NOMO-1 (cell line): ENCODE results near the gene EXOC3.
"Not testable (repeated sequence)": the region's sequence is repeated elsewhere in the genome, so short reads cannot be mapped to it uniquely, and the experiment has no call there.

Experiments
- DNase-seq, 2 experiments: peaks; one replicate each; lab custom pipeline; 2025; ENCODE audit not compliant: unreplicated experiment in 2 of 2; lab: John Stamatoyannopoulos, UW

EXOC3 gene

DNA sequence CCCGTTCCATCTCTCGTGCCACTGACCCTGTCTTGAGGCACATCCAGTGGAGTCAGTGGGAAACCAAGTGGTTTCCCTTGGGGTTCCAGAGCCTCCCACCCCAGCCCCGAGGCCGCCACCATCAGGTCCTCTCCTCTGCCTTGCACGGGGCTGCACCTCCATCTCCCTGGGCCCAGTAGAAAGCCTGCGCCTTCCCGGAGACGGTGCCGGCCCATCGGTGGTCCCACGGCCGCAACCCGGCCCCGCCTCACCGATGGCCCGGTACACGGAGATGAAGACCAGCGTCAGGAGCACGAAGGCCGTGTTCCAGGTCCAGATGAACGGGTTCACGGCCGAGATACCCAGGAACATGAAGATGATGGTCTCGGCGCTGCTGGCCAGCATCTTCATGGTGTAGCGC, 40.0 kb downstream of the EXOC3 start:
- no peak for DNase-seq

DNA sequence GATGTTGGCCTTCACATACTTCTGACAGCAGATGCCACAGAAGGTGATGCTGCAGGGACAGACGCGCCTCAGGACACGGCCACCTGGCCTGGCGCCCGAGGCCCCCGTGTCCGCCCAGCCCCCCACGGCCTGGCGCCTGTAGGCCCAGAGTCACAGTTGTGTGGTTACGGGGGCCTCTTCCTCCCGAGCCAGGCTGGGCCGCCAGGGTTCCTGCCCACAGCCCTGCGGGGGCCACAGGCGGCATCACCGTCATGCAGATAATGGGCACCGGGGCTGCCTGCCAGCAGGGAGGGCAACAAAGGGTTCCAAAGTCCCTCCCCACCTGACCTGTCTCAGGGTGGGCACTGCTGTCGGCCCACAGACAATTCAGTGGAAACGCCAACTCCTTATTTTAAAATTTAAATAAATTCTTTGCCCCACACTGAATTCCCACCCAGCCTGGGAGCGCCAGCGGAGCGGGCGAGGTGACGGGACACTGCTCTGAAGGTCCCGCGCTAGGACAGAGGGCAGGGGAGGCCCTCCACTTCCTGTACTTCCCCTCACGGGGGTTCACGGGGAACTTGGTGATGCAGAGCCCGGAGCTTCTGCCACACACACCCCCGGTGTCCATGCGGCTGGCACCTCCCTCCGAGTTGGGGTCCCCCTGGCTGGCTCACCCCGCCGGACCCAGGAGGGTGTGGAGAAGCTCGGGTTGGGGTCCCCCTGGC, 40.6 kb downstream of the EXOC3 start:
- peak; percentile 49 to 75 for DNase-seq

DNA sequence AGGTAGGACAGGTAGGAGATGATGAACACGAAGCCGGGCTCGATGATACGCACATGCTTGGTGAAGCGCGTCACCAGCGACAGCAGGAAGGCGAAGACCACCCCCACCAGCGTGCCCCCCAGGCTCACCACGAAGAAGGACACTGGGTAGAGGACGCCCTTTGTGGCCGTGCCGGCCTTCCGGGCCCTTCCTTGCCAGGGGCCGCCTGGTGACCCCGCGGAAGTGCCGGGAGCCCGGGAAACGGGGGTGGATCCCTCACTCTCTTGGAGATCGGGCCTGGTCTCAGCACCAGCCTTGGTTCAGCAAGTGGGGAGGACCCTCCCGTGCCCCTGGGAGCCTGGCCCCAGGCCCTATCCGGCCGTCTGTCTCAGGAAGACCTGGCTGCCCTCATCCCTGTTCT, 41.6 kb downstream of the EXOC3 start:
- DNase-seq: no peak

DNA sequence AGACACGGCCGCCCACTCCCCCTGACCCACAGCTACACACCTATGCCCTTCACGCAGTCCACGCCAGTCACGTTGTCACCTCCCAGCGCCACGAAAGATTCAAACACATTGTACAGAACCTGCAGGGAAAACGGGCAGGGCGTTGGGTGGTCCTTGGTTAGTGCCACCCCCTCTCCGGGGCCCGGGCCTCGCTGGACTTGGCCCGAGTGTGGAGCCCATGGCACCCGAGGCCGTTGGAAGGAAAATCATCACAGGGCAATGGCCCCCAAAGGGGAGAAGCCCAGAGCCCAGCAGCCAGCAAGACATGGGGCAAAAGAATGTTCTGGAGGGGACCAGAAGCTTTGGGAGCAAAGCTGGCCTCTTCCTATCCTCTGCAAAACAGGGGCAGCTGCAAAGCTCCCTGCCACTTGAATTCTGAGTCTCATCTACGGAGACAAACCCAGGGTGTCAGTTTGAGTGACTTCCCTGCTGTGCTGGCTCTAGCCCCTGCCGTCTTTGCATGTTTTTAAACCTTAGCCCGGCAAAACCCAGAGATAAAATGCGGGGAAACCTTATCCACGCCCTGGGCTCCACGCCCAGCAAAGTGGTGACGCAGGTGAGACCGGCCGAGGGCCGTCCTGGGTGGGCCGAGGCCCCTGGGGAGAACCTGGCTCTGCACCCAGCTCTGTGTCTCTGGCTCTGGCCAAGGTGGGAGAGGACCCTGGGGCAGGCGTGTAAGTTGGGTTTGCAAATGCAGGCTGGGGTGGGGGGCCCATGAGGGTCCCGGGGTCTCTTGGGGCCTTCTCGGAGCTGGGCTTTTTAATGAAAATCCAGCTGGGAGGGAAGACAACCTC, 42.4 kb downstream of the EXOC3 start:
- no peak for DNase-seq

DNA sequence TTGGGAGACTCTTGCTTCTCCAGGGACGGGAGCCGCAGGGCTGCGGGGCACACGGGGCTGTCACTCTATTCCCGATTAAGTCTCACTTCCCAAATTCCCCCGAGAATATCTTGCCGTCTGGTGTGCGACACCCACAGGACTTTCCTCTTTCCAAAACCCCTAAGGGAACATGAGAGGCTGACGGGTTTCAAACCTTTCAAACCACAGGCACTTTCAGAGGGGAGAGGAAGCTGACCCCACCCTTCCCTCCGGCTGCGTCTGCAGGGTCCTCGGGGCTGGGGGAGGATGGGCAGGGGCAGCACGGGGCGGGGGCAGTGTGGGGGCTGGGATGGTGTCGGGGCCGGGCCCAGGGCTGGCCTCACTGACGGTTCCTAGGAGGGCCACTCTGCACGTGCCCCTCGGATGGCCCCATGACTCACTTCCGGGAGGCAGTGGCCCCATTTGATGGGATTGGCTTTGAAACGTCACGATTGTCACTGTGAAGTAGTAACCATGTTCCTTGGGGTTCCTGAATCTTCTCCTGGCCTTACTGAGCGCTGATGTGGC, 43.0 kb downstream of the EXOC3 start:
- peak; percentile 96 to 98 for DNase-seq

DNA sequence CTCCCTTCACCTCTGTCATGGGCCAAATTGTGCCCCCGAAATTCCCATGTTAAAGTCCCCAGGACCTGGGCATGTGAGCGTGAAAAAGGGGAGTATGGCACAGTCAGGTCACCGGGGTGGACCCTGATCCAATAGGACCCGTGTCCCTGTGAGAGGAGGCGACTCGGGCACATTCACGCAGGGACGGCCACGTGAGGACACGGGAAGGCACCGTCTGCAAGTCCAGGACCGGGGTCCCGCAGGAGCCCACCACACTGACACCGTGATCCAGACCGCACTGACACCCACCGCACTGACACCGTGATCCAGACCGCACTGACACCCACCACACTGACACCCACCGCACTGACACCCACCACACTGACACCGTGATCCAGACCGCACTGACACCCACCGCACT, 43.6 kb downstream of the EXOC3 start:
- DNase-seq: not testable (repeated sequence)

DNA sequence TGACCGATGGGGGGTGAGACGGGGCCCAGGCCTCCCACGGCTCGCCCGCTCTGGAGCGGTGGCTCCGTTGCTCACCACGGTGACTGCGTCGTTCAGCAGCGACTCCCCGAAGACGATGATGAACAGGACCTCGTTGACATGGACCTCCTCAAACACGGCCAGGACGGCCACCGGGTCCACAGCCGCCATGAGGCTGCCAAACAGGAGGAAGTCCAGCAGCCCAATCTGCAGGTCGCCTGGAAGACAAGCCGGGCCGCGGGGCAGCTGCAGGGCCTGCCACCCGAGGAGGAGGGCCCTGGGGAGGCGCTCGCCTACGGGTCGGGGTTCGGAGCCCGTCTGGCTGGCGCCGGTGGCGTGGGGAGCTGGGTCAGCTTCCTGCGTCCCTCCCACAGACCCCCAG, 45.3 kb downstream of the EXOC3 start:
- no peak for DNase-seq

DNA sequence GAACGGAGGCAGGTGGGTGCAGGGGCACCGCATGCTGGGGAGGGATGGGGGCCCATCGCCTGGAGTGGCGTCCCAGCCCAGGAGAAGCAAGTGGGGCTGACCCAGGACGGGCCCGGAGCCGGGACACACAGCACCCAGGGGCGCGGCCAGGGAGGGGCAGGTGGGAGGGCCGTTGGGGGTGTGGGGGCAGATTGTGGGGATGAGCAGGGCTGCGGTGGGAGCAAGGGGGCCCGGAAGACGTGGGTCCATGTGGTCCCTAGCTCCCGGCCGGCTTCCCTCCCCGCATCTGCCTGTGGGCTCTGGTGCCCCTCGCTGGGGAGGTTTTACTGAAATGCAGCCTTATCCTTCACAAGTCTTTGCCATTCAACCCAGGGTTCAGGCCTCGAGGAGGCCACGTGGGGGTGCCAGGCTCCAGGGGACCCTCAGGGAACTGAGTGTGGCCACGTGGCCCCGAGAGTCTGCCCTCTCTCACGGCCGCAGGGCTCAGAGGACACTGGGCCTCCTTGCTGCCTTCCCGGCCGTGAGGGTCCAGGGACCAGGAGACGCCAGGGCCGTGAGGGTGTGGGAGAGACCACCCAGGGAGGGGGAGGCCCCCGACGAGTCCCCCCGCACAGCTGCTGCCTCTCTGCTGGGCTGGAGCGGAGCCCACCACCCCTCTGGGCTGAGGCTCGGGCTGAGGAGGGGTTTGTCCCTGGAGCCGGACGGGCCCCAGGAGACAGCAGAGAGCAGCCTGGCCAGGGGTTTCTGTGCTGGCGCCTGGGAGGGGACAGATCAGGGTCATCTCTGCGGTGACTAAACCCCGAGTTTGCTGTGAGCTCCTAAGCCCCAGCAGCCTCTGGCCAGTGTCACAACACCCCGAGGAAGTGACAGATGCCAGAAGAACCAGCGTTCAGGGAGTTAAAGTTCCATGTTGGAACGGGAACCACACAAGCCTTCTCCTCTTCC, 46.0 kb downstream of the EXOC3 start:
- no peak for DNase-seq

DNA sequence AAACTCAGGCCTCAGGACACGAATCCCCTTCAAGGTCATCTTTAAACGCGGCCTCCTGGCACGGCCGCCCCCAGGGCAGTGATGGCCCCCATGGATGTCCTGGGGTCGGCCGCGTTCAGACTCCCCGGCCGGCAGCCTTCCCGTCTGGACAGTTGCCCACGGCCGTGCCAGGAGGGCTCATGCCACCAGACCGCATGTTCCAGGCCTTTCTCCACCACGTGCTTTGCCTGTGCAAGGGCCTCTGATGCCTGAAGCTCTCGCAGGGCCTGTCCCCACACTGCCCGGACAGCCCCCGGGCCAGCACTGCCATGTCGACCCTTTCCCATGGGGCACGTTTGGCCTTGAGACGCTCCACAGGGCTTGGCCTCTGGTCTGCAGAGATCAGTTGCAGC, 46.7 kb downstream of the EXOC3 start:
- no peak for DNase-seq

DNA sequence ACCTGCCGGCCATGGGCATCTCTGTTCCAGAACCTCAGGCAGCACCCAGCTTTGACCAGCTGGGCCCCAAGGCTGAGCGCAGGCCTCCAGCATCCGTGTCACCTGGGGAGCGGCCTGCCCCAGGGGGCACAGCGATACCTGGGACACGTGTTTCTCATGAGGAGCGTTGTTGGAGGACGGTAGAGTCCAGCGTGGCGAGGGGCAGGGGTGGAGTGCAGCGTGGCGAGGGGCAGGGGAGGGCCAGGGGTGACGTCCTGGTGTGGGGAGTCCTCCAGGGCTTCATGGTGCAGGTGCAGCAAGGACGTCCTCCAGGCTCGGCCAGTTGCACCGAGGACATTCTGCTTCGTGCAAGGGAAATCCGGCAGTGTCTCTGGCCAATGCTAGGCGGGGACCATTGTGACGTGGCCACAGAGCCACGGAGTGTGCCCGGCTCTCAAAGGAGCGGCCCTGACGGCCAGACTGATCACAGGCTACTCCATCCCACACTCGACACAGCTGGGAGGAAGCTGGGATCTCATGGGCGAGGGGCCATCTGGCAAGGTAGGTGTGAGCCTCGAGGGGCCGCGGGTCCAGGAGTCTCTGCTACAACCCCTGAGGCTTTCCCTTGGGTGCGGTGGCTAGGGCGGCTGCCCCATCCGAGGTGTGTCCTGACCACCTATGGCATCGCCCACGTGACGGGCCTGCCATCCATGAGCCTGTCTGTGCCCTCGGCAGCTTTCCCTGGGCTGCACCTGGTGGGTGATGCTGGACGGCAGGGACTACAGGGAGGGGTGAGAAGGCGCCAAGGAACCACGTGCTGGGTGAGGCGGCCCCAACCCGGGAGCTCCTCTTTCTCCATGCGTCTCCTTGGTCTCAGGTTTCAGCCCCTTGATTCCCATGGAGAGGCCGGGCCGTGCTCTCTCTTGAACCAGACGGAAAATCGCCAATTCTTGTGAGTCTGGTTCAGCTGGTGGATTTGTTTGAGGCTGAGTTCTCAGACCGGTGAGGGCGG, 47.4 kb downstream of the EXOC3 start:
- DNase-seq: no peak

DNA sequence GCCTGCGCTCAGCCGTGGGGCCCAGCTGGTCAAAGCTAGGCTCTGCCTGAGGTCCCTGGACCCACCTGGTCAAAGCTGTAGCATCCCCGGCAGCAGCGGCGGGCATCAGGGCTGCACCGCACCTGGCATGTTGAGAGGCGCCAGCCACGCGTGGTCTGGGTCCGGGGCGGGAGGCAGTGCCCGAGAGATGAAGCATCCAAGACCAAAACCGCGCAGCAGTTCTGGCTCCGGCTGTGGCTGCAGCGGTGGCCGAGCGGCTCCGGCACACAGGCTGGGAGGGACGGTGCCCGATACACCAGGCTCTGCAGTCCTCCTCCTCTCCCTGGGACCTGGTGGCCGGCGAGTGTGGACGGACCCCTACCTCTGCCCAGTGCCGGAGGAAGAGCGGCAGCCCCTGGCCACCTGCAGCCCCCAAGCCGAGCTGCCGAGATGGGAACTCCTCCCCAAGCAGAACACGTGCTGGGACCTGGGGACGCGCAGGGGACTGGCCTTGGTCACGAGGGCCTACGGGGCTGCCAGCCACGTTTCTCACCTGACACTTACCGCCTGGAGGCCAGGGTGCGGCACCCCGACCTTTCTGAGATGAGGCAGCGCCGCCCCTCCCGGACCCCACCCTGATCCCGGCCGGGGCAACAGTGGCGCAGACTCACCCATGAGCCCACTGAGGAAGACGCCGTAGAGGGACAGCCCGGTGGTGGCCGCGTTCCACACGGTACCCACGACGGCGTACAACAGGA, 48.3 kb downstream of the EXOC3 start:
- DNase-seq: no peak

DNA sequence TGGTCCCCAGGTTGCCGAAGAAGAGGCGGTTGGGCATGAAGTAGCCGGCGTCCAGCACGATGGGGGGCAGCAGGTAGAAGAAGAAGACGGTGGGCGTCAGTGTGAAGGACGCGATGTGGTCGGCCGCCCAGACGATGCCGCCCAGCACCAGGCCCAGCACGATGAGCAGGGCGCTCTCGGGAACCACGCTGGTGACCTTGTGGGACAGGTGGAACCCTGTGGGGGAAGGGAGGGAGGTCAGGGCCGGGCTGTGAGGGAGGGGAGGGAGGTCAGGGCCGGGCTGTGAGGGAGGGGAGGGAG, 48.8 kb downstream of the EXOC3 start:
- no peak for DNase-seq

DNA sequence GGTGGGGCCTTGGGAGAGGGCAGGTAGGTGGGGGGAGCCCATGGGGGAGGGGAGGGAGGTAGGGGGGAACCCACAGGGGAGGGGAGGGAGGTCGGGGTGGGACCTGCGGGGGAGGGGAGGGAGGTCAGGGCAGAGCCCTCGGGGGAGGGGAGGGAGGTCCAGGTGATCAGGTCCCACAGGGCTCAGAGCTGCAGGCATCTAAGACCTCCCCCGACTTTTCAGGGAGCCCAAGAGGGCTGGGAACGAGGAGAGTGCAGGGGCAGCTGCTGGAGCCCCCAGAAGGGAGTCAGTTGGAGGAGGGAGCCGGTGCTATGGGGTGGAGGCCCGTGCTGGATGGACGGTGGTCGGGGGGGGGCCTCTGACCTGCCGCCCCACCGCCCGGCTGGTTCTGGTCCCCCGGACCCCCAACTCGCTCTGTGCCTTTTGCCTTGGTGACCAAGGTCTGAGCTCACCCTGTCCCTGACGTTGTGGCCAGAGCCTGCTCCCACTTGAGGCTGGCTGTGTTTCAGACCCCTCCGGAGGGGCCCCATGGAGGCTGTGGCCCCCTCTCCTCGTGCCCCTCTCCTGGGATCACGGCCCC, 49.4 kb downstream of the EXOC3 start:
- no peak for DNase-seq

DNA sequence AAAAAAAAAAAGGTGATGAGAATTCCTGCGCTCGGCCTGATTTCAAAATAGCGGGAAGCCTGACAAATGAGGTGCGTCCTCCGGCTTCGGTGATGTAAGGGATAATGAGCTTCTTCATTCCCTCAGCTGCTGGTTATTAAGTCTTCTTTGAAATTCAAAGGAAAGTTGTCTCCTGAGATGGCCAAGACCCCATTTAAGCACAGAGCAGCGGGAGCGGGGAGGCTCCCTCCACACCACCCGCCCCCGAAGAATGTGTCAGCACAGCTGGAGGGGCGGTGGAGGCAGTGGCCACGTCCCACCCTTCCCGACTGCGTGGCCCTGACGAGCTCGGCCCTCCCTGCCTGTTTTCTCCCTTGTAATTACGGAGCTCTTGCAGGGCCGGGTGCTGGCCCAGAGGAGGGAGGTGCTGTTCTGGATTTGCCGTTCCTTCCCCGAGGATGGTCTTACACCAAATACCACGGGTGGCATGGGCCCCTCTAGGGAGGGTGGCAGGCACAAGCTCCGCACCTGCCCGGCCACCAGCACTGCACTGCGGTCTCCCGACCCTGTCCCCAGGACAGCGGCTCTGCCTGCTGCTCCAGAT, 50.2 kb downstream of the EXOC3 start:
- DNase-seq: no peak

DNA sequence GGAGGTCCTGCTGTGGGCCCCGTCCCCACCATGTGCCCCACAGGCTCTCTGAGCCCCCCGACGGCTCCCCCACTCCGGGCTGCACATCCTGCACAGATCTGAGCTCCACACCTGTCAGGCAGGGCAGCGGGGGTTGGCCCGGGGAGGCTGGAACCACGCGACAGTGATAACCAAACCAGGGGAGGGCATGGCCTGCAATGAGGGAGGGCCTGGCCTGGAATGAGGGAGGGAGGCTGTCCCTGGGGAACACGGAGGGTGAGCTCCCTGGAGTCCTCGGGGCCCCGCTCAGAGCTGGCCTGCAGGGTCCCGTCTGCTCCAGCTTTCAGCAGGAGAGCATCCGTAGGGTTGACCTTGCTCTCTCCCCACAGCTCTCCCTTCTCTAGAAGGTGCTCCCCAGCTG, 50.8 kb downstream of the EXOC3 start:
- no peak for DNase-seq

DNA sequence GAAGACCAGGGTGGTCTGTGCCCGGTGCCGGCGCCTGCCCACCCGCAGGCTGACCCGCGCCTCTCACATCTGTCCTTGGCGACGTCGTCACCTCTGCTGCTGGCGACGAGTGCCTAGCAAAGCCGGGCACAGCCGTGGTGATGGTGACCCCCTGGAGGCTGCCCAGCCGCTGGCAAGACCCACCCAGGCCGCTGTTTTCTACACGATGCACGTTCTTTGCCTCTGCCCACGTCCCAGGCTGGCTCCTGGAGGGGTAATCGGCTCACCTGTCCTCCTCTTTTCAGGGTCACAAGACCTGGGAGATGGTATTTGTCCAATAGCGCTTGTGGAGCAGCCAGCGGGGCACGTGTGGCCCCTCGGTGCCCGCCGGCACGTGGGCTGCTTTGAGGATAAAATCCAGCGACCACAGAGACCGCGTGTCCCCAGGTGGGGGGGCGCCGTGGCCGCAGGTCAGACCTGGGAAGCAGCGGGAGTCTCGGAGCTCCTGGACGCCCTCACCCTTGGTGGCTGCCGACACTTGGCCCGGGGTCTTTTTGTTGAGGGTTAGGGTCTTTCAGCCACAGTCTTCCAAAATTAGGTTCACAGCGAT, 51.8 kb downstream of the EXOC3 start:
- no peak for DNase-seq

DNA sequence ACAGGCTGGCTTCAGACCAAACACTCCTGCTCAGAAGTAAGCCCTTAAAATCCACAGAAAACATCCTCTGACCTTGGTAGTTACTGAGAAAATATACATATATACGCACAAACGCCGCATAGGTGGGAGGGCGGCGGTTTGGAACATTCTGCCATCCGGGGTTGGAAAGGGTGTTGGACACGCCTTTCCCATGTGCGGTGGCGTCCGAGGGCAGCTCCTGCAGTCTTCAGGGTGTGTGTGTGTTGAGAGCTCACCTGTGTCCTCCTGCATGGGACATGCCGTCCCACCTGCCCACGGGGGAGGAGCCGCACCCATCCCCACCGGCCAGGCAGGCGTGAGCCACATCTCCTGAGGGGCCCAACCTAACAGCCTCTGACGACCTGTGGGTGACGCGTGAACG, 53.1 kb downstream of the EXOC3 start:
- DNase-seq: no peak

DNA sequence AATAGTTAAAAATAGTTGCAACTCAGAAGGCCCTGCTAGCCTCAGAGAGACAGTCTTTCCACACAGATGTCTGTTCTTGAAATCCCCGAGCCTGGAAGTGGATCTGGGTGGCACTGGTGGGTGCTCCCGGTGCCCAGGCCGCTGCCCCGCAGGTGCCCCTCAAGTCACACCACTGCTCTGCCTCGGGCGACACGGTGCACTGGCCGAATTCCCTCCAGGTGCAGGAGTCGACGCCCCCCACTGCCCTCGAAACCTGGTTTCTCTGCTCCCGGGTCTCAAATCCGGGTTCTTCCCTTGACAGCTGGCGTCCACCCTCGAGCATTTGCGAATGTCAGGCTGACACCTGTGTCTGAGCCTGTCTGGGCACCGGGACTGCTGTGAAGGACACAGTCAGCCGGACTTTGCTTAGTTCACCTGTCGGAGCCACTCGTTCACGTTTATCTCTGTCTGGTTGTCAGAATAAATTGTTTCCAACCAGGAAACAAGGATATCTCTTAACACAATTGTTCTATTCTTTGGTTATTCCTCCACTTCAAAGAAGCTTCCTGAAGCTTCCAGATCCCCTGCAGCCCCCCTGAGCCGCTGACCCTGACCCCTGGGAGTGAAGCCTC, 54.2 kb downstream of the EXOC3 start:
- no peak for DNase-seq
